GM12878 (cell line): Measurements from ENCODE around the gene TPO. TPM values are rescaled to one million over a fixed set of nuclear protein-coding genes. Genes with fewer than 3 reads are reported as not detected.

Experiments
- ASH2L ChIP-seq: fragments of 300-600, 200-600 bp; sonication (generic); IDR thresholded peaks from 2 replicates; pipeline ENCODE4 v1.6.1; 2017; ENCODE audit warnings: low read depth, mild to moderate bottlenecking, borderline replicate concordance
- BHLHE40 ChIP-seq, 2 experiments: fragments of 450-650 bp in 1 of 2; IDR thresholded peaks; 2 replicates each; pipeline ENCODE4 v1.6.1; 2011 to 2017; ENCODE audit warnings: low read depth in 2 of 2, borderline replicate concordance in 1 of 2, improper control_type of control experiment in 1 of 2, low read length in 1 of 2, mild to moderate bottlenecking in 1 of 2
- TCF12 ChIP-seq: IDR thresholded peaks from 2 replicates; pipeline ENCODE4 v1.6.1; 2011; ENCODE audit warnings: low read depth, mild to moderate bottlenecking, low read length
- ZNF274 ChIP-seq: IDR thresholded peaks from one replicate; pipeline ENCODE4 v1.8.0; 2011; ENCODE audit not compliant: insufficient read length, insufficient read depth
- polyA plus RNA-seq, 11 experiments: library from polyadenylated mRNA; depleted of rRNA in 4 of 11; unstranded in 6 of 11; stranded (reverse) in 5 of 11; fragments of >200 nt; fragmentation: Nextera tagmentation in 4 of 11; fragmentation: Illumina TruSeq in 1 of 11; extraction: Ambion mirVana in 4 of 11; extraction: Trizol in 1 of 11; gene quantifications; 1 replicate in 1 of 11; 2 replicates in 10 of 11; pipeline versions ENCODE4 v1.2.1 to v1.2.3, GENCODE V29; 2011 to 2016; ENCODE audit warnings: inconsistent platforms in 2 of 11, missing spikeins in 2 of 11, low read depth in 1 of 11
- total RNA-seq, 4 experiments: library from RNA; depleted of rRNA in 3 of 4; stranded (reverse); fragments of >200 nt in 3 of 4; fragmentation: Illumina TruSeq in 1 of 4; extraction: Trizol in 1 of 4; gene quantifications; 2 replicates each; pipeline versions ENCODE4 v1.2.1 to v1.2.3, GENCODE V29; 2013 to 2021
- TF ChIP-seq, protein P1 (sequence below): fragments of 450-650 bp; IDR thresholded peaks from 2 replicates; pipeline ENCODE4 v1.6.1; 2014; ENCODE audit warnings: mild to moderate bottlenecking
- TF ChIP-seq, protein P2 (sequence below): fragments of 450-650 bp; IDR thresholded peaks from 2 replicates; pipeline ENCODE4 v1.6.1; 2016; ENCODE audit warnings: mild to moderate bottlenecking, moderate library complexity, borderline replicate concordance

Gene TPO
- total and polyA plus RNA-seq, 10 of the 15 experiments (the other 5 are each of a cell fraction or from before 2014, with no cell fraction given) = 0.07 to 0.11 TPM; not detected in 8

GRCh38 chr2:1550658-1551316, 137.5 kb downstream of the TPO start (continued):
- TF ChIP-seq, protein P1, sequence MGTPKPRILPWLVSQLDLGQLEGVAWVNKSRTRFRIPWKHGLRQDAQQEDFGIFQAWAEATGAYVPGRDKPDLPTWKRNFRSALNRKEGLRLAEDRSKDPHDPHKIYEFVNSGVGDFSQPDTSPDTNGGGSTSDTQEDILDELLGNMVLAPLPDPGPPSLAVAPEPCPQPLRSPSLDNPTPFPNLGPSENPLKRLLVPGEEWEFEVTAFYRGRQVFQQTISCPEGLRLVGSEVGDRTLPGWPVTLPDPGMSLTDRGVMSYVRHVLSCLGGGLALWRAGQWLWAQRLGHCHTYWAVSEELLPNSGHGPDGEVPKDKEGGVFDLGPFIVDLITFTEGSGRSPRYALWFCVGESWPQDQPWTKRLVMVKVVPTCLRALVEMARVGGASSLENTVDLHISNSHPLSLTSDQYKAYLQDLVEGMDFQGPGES = no peak
- TF ChIP-seq ASH2L (no peak), ZNF274 (no peak), TCF12 (no peak), BHLHE40 (IDR thresholded peaks at IDR 0.05; ENCODE audit: borderline replicate concordance in 1 of 2, low read depth in 2 of 2, low read length in 1 of 2) (peak in 1 of 2 experiments; percentile 6; a peak in 1 of 4 replicates)
- TF ChIP-seq, protein P2, sequence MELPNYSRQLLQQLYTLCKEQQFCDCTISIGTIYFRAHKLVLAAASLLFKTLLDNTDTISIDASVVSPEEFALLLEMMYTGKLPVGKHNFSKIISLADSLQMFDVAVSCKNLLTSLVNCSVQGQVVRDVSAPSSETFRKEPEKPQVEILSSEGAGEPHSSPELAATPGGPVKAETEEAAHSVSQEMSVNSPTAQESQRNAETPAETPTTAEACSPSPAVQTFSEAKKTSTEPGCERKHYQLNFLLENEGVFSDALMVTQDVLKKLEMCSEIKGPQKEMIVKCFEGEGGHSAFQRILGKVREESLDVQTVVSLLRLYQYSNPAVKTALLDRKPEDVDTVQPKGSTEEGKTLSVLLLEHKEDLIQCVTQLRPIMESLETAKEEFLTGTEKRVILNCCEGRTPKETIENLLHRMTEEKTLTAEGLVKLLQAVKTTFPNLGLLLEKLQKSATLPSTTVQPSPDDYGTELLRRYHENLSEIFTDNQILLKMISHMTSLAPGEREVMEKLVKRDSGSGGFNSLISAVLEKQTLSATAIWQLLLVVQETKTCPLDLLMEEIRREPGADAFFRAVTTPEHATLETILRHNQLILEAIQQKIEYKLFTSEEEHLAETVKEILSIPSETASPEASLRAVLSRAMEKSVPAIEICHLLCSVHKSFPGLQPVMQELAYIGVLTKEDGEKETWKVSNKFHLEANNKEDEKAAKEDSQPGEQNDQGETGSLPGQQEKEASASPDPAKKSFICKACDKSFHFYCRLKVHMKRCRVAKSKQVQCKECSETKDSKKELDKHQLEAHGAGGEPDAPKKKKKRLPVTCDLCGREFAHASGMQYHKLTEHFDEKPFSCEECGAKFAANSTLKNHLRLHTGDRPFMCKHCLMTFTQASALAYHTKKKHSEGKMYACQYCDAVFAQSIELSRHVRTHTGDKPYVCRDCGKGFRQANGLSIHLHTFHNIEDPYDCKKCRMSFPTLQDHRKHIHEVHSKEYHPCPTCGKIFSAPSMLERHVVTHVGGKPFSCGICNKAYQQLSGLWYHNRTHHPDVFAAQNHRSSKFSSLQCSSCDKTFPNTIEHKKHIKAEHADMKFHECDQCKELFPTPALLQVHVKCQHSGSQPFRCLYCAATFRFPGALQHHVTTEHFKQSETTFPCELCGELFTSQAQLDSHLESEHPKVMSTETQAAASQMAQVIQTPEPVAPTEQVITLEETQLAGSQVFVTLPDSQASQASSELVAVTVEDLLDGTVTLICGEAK = no peak
